HG02885 (cell line): ENCODE data around the gene PRR5.
A peak's percentile ranks its signal among the peaks of the same experiment; 100 is the strongest.

Experiments
- ATAC-seq: cut with Tn5 transposase; IDR thresholded peaks from one replicate; pipeline ENCODE4 v1.9.1; 2021; ENCODE audit warnings: mild to moderate bottlenecking; ENCODE audit not compliant: unreplicated experiment, poor library complexity

Gene PRR5

GRCh38 chr22:44710474-44711240, 8.7 kb downstream of the PRR5 start:
- ATAC-seq = peak; percentile 37

DNA sequence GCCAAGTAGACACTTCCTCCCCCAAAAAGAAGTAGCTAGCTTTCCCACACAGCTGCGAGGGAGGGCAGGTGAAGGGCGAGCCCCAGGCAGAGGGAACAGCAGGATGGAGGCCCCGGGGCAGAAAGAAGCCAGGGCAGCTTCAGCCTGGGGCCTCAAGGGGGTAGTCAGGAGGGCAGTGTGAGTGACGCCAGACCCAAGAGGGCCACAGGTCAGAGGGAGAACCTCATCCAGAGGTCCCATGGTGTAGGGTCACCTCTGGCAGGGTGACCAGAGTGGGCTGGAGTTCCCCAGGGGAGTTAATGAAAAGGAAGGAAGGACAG, 9.2 kb downstream of the PRR5 start:
- ATAC-seq = no peak

- ATAC-seq = no peak
Observed at GRCh38 chr22:44711690-44712555, 9.9 kb downstream of the PRR5 start.

DNA sequence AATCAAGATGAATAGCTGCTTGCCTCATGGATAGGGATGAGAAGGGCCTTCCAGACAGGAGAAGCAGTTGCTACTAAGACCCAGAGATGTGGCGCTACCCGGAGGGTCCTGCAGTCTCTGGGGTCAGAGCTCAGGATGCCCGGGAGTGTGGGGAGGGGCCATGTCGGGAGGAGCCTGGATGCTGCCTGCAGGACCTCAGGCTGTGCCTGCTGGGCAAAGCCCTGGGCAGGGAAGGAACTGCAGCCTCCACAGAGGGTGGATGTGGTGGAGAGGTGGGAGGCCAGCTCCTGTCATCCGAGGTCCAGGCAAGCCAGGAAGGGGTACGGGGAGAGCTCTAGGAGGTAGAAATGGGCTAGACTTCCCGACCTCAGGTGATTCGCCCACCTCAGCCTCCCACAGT, 11.0 kb downstream of the PRR5 start:
- no peak for ATAC-seq

- ATAC-seq = no peak
Observed at GRCh38 chr22:44714703-44715350, 12.8 kb downstream of the PRR5 start.

GRCh38 chr22:44718418-44718817, 16.4 kb downstream of the PRR5 start:
- ATAC-seq = no peak

GRCh38 chr22:44719586-44720368, 17.8 kb downstream of the PRR5 start:
- no peak for ATAC-seq

DNA sequence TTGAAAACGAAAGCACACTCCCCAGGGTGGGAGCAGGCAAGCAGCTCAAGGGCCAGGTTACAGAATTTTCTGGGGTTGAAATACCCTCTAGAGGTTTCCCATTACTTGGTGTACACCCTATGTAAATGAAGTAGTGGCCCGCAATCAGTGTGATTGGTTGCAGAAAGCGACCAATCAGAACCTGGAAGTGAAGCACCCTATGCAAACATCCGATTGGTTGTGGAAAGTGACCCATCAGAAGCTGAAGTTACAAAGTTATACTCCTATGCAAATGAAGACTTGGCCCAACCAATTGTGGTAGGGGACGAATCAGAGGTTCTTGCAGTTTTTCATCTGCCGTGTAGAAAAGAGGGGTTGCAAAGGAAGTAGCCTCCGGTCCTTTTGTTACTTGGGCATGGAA, 19.2 kb downstream of the PRR5 start:
- ATAC-seq = no peak

DNA sequence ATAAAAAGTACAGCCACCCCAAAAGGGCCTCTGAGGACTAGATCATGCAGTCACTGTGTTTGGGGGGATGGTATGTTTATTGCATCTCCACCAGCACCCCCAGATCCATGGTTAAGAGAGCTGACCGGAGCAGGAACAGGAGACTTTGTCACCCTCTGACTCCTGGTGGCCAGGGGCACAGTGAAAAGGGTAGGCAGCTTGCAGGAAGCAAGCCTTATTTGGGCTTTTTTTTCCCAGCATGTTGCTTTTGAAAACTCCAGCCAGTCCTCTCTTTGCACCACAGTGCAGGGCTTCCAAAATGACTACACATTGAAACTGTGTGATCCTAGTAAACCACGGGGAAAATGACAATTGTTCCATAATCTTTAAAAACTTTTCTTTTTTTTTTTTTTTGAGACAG, 20.6 kb downstream of the PRR5 start:
- no peak for ATAC-seq

GRCh38 chr22:44723801-44724200, 21.8 kb downstream of the PRR5 start:
- ATAC-seq = no peak

GRCh38 chr22:44724416-44724815, 22.4 kb downstream of the PRR5 start:
- no peak for ATAC-seq

- ATAC-seq = no peak
Observed at GRCh38 chr22:44724859-44725258, 22.9 kb downstream of the PRR5 start.

DNA sequence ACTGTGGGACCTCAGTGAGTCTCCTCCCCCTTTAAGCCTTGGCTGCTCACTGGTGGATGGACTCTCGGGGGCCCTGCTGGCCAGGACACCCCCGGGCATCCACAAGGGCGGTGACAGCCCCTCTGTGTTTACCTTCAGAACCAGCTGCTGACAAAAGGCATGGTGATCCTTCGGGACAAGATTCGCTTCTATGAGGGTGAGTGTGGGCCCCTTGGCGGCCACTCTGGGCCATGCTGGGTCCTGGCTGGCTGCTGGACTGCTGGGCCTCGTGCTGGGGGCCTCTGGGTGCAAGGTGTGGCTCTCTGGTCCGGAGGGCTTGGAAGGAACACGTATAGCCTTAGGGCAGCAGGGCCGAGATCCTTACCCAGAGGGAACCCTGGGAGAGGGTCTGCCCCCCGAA, 24.4 kb downstream of the PRR5 start:
- no peak for ATAC-seq

- ATAC-seq = no peak
Observed at GRCh38 chr22:44727148-44727547, 25.1 kb downstream of the PRR5 start.

DNA sequence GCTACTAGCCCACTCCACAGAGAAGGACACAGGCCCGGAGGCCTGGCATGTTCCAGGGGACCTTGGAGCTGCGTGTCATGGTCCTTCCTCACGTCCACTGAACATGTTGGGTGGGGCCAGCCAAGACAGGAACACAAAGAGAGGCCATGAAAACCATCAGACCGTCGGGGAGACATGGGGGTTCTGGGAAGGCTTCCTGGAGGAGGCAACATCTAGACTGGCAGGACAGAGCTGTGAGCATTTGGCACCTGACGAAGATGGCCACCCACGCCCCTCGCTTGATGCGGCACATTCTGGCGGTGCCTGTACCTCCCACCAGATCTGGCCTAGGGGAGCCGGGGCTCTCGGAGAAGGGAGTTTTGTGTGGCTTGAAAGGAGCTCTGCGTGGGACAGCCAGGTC, 25.7 kb downstream of the PRR5 start:
- no peak for ATAC-seq

DNA sequence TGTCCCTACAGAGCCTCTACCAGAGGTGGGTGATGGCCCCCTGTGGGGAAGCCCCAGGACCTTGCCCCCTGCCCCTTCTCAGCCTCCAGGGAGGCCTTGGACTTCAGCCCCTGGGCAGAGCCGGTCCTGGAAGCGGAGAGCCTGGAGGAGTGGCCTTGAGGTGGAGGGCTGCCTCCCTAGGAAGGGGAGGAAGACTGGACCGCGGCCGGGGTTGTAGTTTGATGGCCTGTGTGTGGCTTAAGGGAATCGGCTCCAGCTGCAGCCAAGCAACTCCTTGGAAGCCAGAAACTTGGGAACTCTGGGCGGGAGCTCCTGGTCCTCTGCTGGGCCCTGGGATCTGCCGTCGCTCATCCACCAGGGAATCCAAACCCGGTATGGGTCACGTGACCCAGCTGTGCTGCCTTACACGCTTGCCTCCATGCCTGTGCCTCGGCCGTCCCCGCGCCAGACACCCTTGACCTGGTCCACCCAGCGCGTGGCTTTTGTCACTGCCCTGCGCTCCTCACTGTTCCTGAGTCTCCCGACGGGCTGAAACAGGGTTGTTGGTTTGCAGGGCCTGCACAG, 26.8 kb downstream of the PRR5 start:
- no peak for ATAC-seq

GRCh38 chr22:44729391-44730021, 27.5 kb downstream of the PRR5 start:
- no peak for ATAC-seq

- ATAC-seq = no peak
Observed at GRCh38 chr22:44730022-44730393, 28.0 kb downstream of the PRR5 start.

- ATAC-seq = no peak
Observed at GRCh38 chr22:44730490-44731356, 28.7 kb downstream of the PRR5 start.
